ENCODE data around the gene PYGL.

Gene PYGL

GRCh38 chr14:50859296-50859624 lies 85.0 kb downstream of the PYGL start:
- no peaks in the 10 kb centered on the region for H3K4me1 ChIP-seq
- TF ChIP-seq CTCF (IDR thresholded peaks at IDR 0.05; ENCODE audit: low read depth, low read length) = no peak
- no peak overlapping the region for H3K4me3 ChIP-seq (ENCODE audit: low read depth, low read length)
- H3K9me3 ChIP-seq = no peaks in the 10 kb centered on the region
- no peaks in the 10 kb centered on the region for H3K27me3 ChIP-seq
- no peak for DNase-seq
- no peaks in the 10 kb centered on the region for H3K36me3 ChIP-seq

GRCh38 chr14:50856660-50857059 lies 87.6 kb downstream of the PYGL start:
- Histone ChIP-seq H3K36me3 (no peaks in the 10 kb centered on the region), H3K4me1 (no peaks in the 10 kb centered on the region), H3K4me3 (ENCODE audit: low read depth, low read length) (no peak overlapping the region), H3K9me3 (no peaks in the 10 kb centered on the region), H3K27me3 (no peaks in the 10 kb centered on the region)
- TF ChIP-seq CTCF (IDR thresholded peaks at IDR 0.05; ENCODE audit: low read depth, low read length) = no peak
- no peak for DNase-seq

GRCh38 chr14:50855558-50855957 lies 88.7 kb downstream of the PYGL start:
- Histone ChIP-seq H3K4me1 (no peaks in the 10 kb centered on the region), H3K4me3 (ENCODE audit: low read depth, low read length) (no peak overlapping the region), H3K27me3 (no peaks in the 10 kb centered on the region), H3K9me3 (no peaks in the 10 kb centered on the region), H3K36me3 (no peaks in the 10 kb centered on the region)
- TF ChIP-seq CTCF (IDR thresholded peaks at IDR 0.05; ENCODE audit: low read depth, low read length) = no peak
- no peak for DNase-seq
